Measurements from ENCODE around the gene SLC35A5.

Gene SLC35A5

DNA sequence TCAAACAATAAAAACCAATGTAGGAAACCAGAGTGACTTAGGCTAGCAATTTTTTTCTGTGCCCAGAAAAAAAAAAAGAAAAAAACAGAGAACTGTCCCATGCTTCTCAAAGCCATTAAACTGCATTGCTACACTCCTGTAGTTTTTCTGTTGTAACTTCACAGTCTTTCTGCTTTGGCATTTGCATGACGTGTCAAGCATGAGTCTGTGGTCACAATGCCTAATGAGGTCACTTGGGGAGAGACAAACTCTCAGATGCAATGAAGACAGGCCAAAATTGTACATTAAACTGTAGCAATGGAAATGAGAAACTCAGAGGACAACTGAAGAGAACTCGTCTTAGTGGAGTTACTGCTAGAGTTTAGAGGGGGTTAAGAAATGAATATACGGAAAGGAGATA lies 48.3 kb downstream of the SLC35A5 start:
- TF ChIP-seq CTCF (conservative IDR thresholded peaks at IDR 0.05) (no peak), ZFX (IDR thresholded peaks at IDR 0.05) (no peak)
- H3K27ac ChIP-seq = no peak overlapping the region

DNA sequence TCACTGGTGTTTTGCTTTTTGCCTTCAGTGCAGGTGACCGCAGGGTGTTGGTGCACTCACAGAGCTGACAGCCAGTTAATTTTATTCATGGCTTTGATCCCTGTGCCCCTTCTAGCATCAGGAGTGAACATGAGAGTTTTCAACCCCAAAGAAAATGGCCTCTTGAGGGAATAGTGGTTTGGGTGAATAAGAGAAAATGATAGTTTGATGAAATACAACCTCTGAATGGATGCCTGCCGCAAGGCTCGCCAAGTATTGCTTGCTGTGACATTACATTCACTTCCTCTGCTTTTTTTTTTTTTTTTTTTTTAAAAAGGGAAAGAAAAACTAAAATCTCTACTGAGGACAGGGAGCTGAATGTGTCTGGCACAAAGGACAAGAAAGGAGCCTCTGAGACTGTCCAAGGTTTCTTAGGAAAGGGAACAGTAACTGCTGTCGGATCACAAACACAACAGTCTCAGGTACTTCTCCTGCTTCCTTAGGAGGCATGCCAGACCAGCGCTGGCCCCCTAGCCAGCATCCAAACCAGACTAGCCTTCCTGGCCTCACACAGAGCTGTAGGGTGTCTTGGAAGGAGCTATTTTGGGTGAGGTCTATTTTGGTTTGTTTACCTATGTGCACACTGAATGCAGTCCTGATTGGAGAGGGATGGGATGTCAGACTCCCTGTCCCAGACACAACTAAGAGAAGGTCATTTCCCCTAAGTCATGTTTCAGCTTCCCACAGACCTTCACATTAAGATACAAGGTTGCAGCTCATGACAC lies 50.1 kb downstream of the SLC35A5 start:
- H3K27ac ChIP-seq = no peak overlapping the region
- TF ChIP-seq ZFX (IDR thresholded peaks at IDR 0.05) (no peak), CTCF (conservative IDR thresholded peaks at IDR 0.05) (no peak)

DNA sequence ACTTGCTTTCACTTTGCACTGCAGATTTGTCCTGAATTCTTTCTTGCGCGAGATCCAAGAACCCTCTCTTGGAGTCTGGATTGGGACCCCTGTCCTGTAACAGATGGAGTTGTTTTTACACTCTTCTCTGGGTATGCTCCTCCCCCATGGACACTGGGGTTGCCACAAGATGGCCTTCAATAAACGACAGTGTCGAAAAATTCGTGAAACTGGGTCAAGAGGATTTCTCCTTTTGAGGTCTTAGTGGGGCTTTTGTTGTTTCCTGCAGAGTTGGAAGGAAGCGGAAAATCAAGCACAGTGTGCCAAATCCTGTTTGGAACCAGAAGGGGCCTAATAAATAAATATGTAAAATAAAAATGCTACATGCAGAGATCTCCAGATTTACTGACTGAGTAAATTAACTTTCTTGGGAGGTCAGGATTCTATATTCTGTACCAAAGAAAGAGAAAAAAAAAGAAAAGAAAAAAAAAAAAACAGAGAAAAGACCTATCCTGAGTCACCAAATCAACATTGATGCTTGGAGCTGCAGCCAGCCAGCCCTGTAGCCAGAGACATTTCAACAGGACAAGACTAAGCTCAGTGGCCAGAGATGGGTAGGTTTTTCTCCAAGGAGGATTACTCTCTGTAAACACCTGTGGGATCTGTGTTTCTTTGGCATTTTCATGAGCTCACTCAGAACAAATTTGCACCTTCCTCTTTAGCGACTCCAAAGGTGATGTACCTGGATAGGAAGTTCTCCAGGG lies 54.3 kb downstream of the SLC35A5 start:
- H3K27ac ChIP-seq = no peak overlapping the region
- TF ChIP-seq ZFX (IDR thresholded peaks at IDR 0.05) (no peak), CTCF (conservative IDR thresholded peaks at IDR 0.05) (no peak)

- H3K27ac ChIP-seq = no peak overlapping the region
- TF ChIP-seq ZFX (IDR thresholded peaks at IDR 0.05) (no peak), CTCF (conservative IDR thresholded peaks at IDR 0.05) (no peak)
These were observed 55.4 kb downstream of the SLC35A5 start for GRCh38 chr3:112617285-112617684.

- TF ChIP-seq ZFX (IDR thresholded peaks at IDR 0.05) (no peak), CTCF (conservative IDR thresholded peaks at IDR 0.05) (no peak)
- no peak overlapping the region for H3K27ac ChIP-seq
These were observed 57.5 kb downstream of the SLC35A5 start for GRCh38 chr3:112619295-112619694.

DNA sequence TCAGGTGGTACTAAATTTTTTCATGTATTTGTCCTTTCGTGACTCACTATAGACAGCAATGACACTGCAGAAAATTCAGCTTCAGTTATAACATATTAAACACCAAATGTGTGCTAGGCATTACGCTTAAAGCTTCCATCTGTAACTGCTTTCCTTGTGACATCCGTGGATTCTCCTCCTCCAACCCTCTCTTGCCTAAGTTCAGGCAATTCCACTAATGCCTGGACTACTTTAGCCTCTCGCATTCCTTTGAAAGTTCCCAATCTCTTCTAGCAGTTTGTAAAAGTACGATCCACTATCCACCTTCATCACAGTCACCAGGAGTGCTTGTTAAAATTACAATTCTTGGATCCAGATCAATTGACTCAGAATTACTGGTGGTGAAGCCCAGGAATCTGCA lies 61.4 kb downstream of the SLC35A5 start:
- TF ChIP-seq CTCF (conservative IDR thresholded peaks at IDR 0.05) (no peak), ZFX (IDR thresholded peaks at IDR 0.05) (no peak)

DNA sequence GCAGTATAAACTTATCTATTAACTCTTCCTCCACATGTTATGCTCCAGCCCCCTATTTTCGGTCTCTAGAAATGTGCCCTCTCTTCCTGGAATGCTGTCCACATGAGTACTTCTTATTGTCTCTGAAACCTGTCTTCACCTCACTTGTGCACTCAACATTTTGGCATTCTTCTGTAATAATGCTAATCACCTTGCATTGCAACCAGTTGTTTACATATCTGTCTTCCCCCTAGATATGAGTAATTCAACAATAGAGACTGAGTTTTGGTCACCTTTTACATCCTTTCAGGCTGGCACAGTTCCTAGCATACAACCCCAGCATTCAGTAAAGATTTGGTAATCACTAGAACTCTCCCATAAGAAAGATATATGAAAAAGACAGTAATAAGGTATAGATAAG lies 61.9 kb downstream of the SLC35A5 start:
- no peak overlapping the region for H3K27ac ChIP-seq
- TF ChIP-seq ZFX (IDR thresholded peaks at IDR 0.05) (no peak), CTCF (conservative IDR thresholded peaks at IDR 0.05) (no peak)

More for the DNA sequence above, 61.4 kb downstream of the SLC35A5 start:
- no peak overlapping the region for H3K27ac ChIP-seq

Data from C4-2B (cell line).